IPS DF 6.9 (cell line): ENCODE data around the gene KCNMB2.

Experiments
- DNase-seq: peaks from one replicate; pipeline ENCODE4 v3.0.0-alpha.2; 2013; ENCODE audit warnings: low read depth, low spot score
- H3K27ac ChIP-seq: one replicate; pipeline ENCODE4 v1.5.1; 2013; ENCODE audit warnings: low read length, control low read depth
- H3K27me3 ChIP-seq: 2 replicates; pipeline ENCODE4 v1.6.1; 2013; ENCODE audit warnings: mild to moderate bottlenecking, low read length; ENCODE audit not compliant: control insufficient read depth, insufficient read depth
- H3K36me3 ChIP-seq: 2 replicates; pipeline ENCODE4 v1.6.1; 2013; ENCODE audit warnings: low read length; ENCODE audit not compliant: control insufficient read depth, insufficient read depth
- H3K4me1 ChIP-seq: 2 replicates; pipeline ENCODE4 v1.6.1; 2013; ENCODE audit warnings: low read length; ENCODE audit not compliant: control insufficient read depth, insufficient read depth
- H3K4me3 ChIP-seq: 2 replicates; pipeline ENCODE4 v1.5.1; 2013; ENCODE audit warnings: mild to moderate bottlenecking, low read length
- H3K9me3 ChIP-seq: 2 replicates; pipeline ENCODE4 v1.6.1; 2013; ENCODE audit warnings: low read length, inconsistent platforms; ENCODE audit not compliant: control insufficient read depth, insufficient read depth
- WGBS: extraction: QIAGEN DNeasy Blood & Tissue Kit; methylation state at CpG from one replicate; pipeline ENCODE4 v1.1.7; 2013; ENCODE audit warnings: mixed read lengths, missing lambda C conversion rate; ENCODE audit not compliant: insufficient read length, insufficient coverage; 5-methylcytosine and 5-hydroxymethylcytosine counted together

Gene KCNMB2

DNA sequence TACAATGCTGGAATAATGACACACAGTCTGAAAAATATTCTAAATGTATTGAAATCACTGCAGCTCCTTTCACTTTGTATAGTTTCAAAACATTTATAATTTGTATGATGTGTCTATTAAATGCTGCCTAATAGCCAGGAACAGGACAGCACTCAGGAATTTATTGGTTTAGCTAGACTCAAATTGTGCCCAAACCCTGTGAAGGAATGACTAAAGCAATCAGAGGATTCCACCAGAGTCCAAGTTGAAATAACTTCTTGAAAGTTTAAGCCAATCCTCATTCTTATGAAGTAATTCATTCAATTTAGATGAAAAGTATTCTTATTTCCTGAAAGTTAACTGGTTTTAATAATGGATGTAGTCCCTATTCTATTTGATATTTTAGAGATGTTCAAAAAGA, 268.4 kb downstream of the KCNMB2 start:
- no peaks in the 10 kb centered on the region for H3K4me1 ChIP-seq

DNA sequence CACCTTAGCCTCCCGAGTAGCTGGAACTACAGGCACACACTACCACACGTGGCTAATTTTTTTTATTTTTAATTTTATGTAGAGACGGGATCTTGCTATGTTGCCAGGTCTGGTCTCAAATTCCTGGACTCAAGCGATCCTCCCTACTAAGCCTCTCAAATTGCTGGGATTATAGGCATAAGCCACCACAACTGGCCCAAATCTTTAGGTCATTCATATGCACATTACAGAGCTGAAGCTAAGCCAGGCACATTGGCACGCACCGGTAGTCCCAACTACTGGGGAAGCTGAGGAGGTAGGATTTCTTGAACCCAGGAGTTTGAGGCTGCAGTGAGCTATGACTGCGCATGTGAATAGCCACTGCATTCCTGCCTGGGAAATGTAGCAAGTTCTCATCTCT, 269.5 kb downstream of the KCNMB2 start:
- no peaks in the 10 kb centered on the region for H3K9me3 ChIP-seq
- H3K27me3 ChIP-seq = no peaks in the 10 kb centered on the region
- no peak overlapping the region for H3K27ac ChIP-seq
- no CpG with 5 or more reads among the region's 7 CpGs for WGBS
- H3K4me3 ChIP-seq = no peak overlapping the region
- H3K36me3 ChIP-seq = no peaks in the 10 kb centered on the region
- no peak for DNase-seq
- no peaks in the 10 kb centered on the region for H3K4me1 ChIP-seq

More for the DNA sequence above, 268.4 kb downstream of the KCNMB2 start:
- H3K36me3 ChIP-seq = no peaks in the 10 kb centered on the region
- no peak for DNase-seq
- no peak overlapping the region for H3K4me3 ChIP-seq
- H3K27me3 ChIP-seq = no peaks in the 10 kb centered on the region
- no peak overlapping the region for H3K27ac ChIP-seq
- H3K9me3 ChIP-seq = no peaks in the 10 kb centered on the region

DNA sequence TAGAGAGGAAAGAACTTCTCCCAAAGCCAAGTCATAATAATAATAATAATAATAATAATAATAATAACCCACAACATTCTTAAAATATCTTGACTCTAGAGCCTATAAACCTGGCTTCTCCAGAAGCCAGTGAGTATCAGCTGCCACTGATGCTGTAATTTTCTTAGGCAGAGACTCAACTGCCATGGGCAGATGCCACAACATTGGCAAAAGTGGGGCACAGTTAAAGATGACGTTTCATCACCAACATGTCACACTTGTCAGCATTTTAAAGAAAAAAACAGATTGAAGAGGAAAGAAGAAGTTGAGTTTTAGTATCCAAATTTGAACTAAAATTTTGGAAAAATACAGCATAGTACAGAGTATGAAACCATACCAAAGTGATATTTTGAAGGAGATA, 270.4 kb downstream of the KCNMB2 start:
- H3K4me1 ChIP-seq = no peaks in the 10 kb centered on the region
- no peak for DNase-seq
- no CpG with 5 or more reads among the region's 1 CpG for WGBS
- no peaks in the 10 kb centered on the region for H3K9me3 ChIP-seq
- no peaks in the 10 kb centered on the region for H3K27me3 ChIP-seq
- H3K4me3 ChIP-seq = no peak overlapping the region
- H3K27ac ChIP-seq = no peak overlapping the region
- H3K36me3 ChIP-seq = no peaks in the 10 kb centered on the region

DNA sequence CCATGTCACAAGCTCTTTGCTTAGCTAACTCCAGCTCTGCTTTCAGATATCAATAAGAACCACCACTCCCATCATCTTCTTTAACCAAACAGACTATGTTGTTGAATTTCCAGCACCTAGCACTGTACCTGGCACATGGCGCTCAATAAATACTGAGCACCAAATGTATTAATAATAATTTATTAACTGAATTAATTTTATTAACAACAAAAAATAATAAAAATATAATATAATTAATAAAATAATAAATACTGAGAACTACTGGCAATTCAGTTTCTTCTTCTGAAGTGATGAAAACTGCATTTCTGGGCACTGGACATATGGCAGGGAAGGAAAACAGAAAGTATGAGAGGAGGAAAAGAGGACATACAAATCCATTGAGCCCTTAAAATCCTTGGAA, 271.5 kb downstream of the KCNMB2 start:
- WGBS = no CpG with 5 or more reads among the region's 1 CpG
- no peaks in the 10 kb centered on the region for H3K36me3 ChIP-seq
- H3K27ac ChIP-seq = no peak overlapping the region

DNA sequence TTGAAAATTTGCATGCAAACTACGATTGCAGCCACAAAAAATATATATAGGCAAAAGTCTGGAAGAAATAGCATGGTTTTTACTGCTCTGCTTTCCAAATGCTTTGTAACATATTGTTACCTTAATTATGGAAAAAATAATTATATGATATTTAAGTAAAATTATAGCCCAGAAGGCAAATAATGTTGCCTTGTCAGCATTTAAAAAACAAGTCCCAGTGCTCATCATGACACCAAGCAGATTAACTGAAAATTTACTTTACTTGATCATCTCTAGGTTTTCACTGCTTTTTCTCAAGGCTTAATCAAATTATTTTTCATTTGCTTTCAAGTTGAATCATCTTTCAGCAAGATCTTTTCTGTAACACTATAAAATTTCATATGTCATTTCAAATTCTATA, 272.5 kb downstream of the KCNMB2 start:
- no peaks in the 10 kb centered on the region for H3K36me3 ChIP-seq
- DNase-seq = no peak
- no peak overlapping the region for H3K27ac ChIP-seq
- H3K9me3 ChIP-seq = no peaks in the 10 kb centered on the region
- H3K4me3 ChIP-seq = no peak overlapping the region
- H3K27me3 ChIP-seq = no peaks in the 10 kb centered on the region
- whole genome bisulfite sequencing = no CpG with 5 or more reads among the region's 1 CpG
- no peaks in the 10 kb centered on the region for H3K4me1 ChIP-seq

More for the DNA sequence above, 271.5 kb downstream of the KCNMB2 start:
- no peaks in the 10 kb centered on the region for H3K9me3 ChIP-seq
- DNase-seq = no peak
- no peak overlapping the region for H3K4me3 ChIP-seq
- H3K4me1 ChIP-seq = no peaks in the 10 kb centered on the region
- H3K27me3 ChIP-seq = no peaks in the 10 kb centered on the region

DNA sequence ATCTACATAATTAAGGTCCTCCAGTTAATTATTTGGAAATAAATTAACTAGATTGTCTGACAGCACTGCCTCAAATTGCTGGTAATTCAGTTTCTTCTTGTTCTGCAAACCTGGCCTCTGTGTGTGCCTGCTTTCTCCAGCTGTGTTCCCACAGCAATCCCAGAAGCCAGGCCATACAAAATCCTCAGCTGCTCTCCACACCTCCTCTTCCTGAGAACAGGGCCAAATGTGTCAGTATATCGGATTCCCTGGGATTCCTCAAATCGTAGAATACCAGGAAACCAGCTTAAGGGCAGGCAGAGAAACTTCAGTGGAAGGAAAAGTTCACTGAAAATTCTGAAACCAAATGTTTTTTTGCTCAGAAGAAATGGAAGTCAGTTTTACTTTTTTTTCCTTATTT, 273.9 kb downstream of the KCNMB2 start:
- no CpG with 5 or more reads among the region's 2 CpGs for WGBS
- Histone ChIP-seq H3K27ac (no peak overlapping the region), H3K4me1 (no peaks in the 10 kb centered on the region), H3K27me3 (no peaks in the 10 kb centered on the region), H3K4me3 (no peak overlapping the region), H3K36me3 (no peaks in the 10 kb centered on the region), H3K9me3 (no peaks in the 10 kb centered on the region)
- DNase-seq = no peak

DNA sequence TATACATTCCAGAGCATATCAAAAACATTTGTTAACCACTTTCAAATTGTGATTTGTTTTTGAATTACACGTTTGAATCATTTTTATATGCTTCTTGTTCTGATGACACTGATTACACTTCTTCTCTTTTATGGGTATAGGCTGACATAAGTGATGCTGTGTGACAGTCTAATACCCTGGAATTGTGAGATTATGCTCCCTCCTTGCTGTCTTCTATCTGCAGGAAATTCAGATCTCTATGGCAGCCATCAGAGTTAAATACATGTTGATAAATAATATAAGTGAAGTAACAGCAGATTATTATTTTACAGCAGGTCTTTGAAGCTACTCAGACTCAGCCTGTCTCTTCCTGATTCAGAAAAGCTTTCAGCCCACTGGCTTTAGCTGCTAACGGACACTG, 286.5 kb downstream of the KCNMB2 start:
- Histone ChIP-seq H3K36me3 (no peaks in the 10 kb centered on the region), H3K4me1 (peaks cover 2% of the 10 kb centered on the region), H3K27me3 (no peaks in the 10 kb centered on the region), H3K4me3 (no peak overlapping the region), H3K27ac (no peak overlapping the region), H3K9me3 (no peaks in the 10 kb centered on the region)
- WGBS = no CpG with 5 or more reads among the region's 2 CpGs
- no peak for DNase-seq

DNA sequence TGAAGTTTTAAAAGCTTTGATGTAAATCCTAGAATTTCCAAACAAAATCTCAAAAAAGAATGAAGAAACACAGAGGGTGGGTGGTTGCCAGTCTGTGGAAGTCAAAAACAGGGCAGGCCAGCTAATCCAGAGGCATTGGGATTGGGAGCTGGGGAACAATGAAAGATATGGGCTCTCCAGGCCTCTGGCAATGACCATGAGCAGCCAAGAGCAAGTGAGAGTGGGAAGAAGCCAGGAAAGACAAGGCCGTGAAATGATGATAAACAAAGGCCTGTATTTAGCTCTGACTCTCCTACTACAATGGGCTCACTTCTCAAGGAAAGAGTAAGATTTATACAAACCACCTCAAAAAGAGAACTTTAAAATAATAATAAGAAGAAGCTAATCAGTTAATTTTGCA, 286.9 kb downstream of the KCNMB2 start:
- Histone ChIP-seq H3K4me3 (no peak overlapping the region), H3K36me3 (no peaks in the 10 kb centered on the region), H3K9me3 (no peaks in the 10 kb centered on the region), H3K27me3 (no peaks in the 10 kb centered on the region), H3K4me1 (peaks cover 4% of the 10 kb centered on the region), H3K27ac (no peak overlapping the region)
- WGBS = no CpG with 5 or more reads among the region's 1 CpG
- no peak for DNase-seq

DNA sequence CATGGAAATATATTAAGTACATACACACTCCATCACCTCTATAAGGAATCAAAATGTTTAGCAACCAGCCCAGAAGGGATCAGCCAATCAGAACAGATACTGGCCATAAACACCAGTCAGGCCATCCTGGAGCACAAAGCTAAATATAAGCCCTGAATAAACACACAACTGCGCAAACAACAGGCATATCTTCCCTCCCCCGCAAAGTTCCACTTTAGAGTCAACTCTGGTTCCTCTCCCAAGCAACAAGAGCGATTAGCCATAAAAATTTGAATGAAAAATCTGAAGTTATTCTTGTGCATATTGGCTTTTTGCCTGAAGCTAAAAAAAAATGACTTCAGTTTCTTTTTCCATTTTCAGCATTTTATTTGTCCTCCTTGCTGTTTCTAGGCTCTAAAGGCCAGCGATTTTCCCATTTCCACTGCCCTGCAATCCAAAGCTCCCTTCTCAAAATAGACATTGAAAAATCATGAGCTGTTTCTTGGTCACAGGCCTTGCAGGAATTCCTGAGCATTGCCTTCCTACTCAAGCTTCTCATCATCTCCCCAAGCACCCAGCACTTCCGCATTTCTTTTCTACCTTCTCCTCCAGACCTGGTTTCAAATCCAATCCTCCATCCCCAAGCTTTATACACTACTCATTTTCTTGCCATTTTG, 287.5 kb downstream of the KCNMB2 start:
- H3K9me3 ChIP-seq = no peaks in the 10 kb centered on the region
- no peak overlapping the region for H3K4me3 ChIP-seq
- H3K27ac ChIP-seq = no peak overlapping the region
- no CpG with 5 or more reads among the region's 5 CpGs for WGBS
- no peaks in the 10 kb centered on the region for H3K36me3 ChIP-seq
- H3K27me3 ChIP-seq = no peaks in the 10 kb centered on the region
- peaks cover 5% of the 10 kb centered on the region for H3K4me1 ChIP-seq
- no peak for DNase-seq

DNA sequence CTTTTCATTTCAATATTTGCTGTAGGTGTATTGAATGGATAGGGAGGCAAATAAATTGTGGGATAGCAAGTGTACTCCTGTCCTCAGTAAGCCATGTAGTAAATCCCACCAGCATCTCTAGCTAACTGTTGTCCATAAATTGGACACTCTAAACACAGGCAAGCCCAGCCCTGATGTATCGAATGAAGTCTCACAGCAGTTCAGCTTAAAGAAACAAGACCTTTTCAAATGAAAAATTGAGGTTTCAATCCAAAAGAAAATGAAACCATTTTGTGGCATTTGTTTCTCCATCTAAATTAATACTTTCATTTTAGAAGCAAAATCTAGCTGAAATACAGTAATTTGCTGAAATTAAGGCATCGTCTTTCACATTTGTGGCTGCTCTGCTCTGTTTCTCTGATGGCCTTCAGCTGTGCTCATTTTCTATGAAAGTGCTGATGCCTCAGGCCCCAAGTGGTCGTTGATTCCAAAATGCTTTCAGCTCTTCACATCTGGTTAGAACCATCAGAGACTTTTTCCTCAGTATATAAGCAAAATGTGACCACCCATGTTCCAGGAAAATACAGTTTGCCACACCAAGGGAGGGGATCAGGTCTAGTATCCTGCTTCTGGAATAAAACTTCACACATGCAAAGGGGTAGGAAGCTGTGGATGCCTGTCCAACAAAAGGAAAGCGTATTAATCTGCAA, 290.3 kb downstream of the KCNMB2 start:
- H3K36me3 ChIP-seq = no peaks in the 10 kb centered on the region
- DNase-seq = no peak
- H3K9me3 ChIP-seq = no peaks in the 10 kb centered on the region
- WGBS = no CpG with 5 or more reads among the region's 4 CpGs
- peaks cover 5% of the 10 kb centered on the region for H3K4me1 ChIP-seq
- no peak overlapping the region for H3K4me3 ChIP-seq
- no peaks in the 10 kb centered on the region for H3K27me3 ChIP-seq
- no peak overlapping the region for H3K27ac ChIP-seq

DNA sequence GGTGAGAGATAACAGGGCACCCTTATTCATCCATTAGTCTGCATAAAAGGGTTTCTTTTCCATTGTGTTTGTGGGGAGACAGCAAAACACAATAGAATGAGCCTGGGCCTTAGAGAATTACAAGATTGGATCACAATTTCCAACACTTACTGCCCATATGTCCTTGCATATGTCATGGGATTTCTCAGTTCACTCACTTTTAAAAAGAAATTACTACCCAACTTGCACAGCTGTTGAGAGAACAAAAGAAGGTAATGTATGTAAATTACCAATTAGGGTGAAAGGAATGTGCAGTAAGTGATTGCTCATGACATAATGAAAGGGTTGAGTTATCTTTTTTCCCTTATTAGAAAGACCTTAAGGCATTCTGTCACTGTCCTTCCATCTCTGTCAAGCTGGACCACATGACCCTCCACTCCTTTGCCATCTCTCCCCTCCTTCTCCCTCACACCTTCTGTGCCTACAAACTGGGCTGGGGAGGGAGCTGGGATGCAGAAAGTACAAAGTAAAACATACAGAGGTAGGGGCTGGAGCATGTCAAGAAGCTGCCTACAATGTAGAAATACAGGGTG, 291.1 kb downstream of the KCNMB2 start:
- Histone ChIP-seq H3K27me3 (no peaks in the 10 kb centered on the region), H3K9me3 (no peaks in the 10 kb centered on the region), H3K27ac (no peak overlapping the region), H3K36me3 (no peaks in the 10 kb centered on the region), H3K4me3 (no peak overlapping the region), H3K4me1 (peaks cover 5% of the 10 kb centered on the region)
- no peak for DNase-seq
